Cerebellar nuclear complex (tissue), 1 donor: Measurements from ENCODE around the gene RAB6D.
"Not testable (repeated sequence)": the region's sequence is repeated elsewhere in the genome, so short reads cannot be mapped to it uniquely, and the experiment has no call there.

Experiments used
- DNase-seq, 2 experiments: peaks; one replicate each; lab custom pipeline; 2025; lab: John Stamatoyannopoulos, UW

The RAB6D gene

DNA sequence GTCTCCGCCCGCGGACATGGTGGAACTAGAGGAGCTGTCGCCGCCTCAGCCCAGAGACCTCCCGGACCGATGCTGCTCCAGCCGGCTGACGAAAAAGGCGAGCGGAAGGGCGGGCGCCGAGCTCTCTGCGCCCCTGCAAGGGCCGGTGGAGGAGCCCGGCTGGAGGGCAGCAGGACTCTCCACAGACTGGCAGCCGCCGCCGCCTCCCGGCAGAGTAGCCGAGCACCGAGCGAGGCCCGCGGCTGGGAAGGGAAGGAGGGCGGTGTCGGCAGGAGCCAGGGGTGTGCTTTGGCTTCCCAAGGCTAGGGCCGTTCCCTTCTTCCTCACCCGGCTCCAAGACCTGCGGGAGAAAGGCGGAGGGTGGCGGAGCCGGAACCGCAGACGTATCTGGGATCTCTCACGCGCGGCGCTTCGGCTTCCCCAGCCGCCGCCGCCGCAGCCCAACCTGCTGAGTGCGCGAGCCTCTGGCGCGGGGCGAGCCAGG lies at the start of gene RAB6D:
Gene RAB6D, minus strand, starts transcription at position 466 of the 484 bp plus-strand sequence. Its CDS starts 448 bp downstream, at position 18.
- not testable (repeated sequence) for DNase-seq

DNA sequence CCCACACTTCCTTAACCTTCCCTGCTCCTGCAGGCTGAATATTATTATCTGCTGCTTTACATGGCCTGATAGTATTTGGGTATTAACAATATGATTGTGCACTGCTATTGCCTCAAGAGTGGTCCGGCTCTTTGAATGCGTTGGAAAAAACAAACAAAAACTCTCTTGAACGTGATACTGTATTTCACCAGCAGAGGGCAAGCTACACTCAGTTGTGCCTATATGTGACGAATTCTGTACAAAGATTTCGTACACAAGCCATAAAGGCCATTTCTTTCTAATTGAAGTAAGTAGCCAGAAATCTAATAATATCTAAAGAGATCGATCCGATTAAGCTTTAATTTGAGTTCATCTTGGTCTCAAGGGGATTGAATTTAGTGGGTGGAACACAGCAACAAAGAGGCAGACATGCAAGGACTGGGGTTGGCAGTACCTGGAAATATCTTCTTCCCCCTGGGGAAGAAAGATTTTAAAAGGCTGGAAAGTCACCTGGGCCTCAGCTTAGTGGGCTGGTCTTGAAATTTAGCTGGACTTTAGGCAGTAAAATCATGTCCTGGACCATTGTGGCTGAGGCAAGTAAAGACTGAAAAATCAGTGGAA lies 49.3 kb upstream of the RAB6D start:
- DNase-seq, result peak in 1 of 2 experiments; percentile 1

DNA sequence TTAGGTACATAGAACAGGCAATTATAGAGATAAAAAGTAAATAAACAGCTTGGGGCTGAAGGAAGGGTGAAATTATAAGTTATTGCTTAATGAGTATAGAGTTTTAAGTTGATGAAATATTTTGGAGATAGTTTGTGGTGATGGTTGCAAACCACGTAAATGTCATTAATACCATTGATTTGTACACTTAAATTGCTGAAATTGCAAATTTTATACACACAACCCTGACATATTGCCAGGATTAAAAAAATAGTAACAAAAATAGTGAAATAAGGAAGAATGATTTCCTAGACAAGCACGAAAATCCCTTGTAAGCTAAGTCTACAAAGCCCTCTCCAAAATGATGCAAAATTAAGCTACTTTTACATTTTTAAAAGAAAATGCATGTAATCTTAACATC lies 46.2 kb upstream of the RAB6D start:
- no peak for DNase-seq

DNA sequence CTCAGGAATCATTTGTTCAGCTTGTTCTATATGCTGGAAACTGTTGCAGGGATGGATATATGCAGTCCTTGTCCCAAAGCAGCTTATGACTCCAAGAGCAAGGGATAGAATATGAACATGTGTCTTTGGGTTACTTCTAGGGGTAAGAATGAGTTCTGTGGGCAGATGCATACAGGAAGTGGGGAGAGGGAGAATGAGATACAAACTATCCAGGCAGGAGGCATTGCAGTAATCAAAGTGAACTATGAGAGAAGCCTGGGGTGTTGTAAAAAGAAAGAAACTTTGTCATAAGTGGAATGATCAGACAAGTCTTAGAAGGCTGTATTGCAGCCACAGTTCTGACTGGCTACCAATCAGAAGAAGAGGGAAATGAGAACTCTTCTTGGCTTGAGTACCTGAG lies 44.8 kb upstream of the RAB6D start:
- no peak for DNase-seq

- no peak for DNase-seq
These were observed 44.2 kb upstream of the RAB6D start for GRCh38 chr2:131408207-131408606.

- DNase-seq, result no peak
These were observed 40.8 kb upstream of the RAB6D start for GRCh38 chr2:131404753-131405152.

DNA sequence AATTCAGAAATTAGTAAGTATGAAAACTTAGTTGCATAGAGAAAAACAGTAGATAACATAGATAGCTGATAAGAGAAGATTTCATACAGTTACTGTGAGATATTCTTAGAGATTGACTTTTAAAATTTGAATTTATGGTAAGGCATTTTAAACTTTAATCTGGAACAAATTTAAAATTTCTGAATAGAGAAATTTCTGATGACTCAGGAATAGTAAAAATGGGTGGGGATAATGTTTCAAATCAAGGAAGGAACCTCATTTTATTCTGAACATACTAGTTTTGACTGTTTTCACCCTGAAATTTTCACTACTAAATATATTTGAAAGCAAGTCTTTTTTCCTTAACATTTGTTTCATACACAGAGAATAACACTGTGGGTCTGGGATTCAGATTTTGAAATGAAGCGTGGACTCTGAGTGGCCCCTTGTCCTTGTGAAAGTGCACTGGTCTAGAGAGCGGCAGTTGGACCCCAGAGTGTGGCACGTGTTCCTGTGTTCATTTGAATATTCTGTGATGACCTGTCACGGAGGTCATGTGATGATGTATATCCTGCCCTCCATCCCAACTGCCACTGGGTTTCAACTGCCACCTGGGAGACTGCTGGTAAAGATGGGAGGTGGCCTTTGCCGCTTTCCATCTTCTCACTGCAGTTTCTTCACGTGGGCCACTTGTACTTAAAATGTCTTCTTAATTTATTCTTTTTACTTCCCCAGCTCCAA lies 38.5 kb upstream of the RAB6D start:
- no peak for DNase-seq

GRCh38 chr2:131400849-131401248 lies 36.9 kb upstream of the RAB6D start:
- DNase-seq, result no peak

DNA sequence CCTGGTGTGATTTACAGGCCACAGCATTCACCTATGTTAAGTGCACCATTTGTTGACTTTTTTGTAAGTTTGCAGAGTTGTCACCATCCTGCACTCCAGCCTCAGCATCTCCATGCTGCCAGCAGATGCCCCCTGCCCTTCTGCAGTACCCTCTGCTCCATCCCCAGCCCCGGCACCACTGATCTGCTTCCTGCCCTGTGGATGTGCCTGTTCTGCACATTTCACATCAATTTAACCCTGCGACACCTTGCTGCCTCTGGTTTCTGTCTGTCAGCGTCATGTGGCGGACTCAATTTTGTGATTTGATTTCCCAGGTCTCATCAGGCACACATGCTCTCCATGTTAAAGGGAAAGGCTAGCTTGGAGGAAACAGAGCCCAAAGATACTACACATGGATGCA lies 36.5 kb upstream of the RAB6D start:
- DNase-seq, result not testable (repeated sequence)

GRCh38 chr2:131396209-131396608 lies 32.2 kb upstream of the RAB6D start:
- DNase-seq, result not testable (repeated sequence)

DNA sequence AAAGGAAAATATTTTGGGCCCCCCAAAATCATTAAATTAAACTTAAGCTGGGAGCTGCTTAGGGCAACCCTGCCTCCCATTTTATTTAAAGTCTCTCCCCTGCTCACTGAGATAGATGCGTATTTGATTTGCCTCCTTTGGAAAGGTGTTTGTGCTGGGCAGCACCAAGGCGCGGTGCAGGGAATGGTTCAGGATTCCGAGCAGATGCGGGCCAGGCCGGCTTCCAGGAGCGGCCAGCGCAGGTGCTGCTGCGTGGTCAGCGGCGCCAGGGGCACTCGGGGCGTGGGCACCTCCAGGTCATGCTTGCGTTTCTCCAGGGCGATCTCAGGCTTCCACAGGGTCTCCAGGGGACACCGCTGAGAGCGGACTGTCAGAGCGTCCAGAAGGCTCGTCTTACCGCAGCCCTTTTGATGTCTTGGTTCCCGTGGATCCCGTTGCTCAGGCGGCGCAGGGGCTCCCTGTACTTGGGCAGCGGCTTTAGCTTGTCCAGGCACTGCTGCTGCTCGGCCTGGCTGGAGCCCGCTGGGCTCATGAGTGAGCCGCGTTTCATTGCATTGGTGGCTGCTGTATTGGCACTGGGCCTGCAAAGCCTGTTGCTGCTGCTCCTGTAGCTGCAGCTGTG lies 31.2 kb upstream of the RAB6D start:
- DNase-seq, result not testable (repeated sequence)

GRCh38 chr2:131394147-131394931 lies 30.4 kb upstream of the RAB6D start:
- DNase-seq, result no peak

DNA sequence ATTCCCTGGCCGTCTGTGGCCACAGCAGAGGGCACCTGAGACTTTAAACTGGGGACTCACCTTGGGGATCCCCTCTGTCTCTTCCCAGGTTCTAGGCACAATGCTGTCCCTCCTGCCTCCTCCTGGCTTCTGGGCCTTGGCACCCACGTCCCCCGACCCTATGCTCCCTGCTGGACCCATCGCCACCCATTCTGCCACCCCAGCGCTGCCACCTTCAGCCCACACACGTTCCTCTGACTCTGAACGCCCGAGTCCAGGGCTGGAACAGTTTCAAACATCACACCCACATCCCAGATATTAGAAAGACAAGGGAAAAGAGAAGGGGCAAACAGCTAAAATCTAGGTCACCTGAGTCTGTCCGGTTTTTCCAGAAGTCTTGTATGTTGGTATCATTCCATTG lies 28.0 kb upstream of the RAB6D start:
- DNase-seq, result not testable (repeated sequence)

GRCh38 chr2:131391471-131391870 lies 27.5 kb upstream of the RAB6D start:
- not testable (repeated sequence) for DNase-seq

DNA sequence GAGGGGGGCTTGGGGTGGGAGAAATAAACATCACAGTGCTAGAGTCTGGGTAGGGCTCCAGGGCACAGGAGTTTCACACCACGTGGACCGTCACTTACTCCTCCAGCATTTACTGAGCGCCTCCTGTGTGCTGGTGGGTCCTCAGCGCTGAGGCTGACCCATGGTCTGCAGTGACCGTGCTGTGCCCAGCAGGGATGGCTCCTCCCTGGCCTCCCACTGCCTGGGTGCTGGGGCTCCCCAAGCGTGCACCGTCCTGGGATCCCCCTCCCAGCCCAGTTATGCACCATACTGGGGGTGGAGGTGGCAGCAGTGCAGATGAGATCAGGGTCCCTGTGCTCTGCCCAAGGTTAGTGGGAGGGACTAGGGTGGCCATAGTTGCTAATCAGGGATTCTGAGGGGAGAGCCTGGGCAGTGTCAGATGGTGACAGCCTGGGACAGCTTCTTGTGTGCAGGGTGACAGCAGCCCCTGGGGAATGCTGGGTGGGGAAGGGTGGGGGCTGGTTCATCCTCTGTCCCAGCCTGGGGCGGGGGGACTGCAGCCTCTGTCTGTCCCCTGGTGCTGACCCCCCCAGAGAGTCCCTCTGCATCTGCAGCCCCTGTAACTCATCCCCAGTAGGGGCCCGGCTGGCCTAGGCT lies 26.6 kb upstream of the RAB6D start:
- DNase-seq, result not testable (repeated sequence)

DNA sequence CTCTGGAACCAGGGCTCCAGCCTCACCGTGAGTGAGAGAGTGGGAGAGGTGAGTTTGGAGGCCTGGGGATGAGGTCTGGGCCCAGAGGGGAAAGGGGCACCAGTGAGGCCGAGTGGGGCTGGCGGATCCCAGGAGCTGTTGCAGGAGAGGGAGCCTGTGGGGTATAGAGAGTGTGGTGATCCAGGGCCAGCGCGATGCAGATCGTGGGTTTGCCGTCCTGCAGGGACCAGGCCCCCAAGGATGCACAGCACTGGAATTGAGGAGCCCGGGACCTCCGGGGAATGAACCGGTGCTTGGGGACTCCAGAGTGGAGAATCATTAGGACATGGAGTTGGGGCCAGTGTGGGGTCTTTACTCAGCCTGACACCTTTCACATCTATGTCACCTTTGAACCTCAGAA lies 25.7 kb upstream of the RAB6D start:
- no peak for DNase-seq

DNA sequence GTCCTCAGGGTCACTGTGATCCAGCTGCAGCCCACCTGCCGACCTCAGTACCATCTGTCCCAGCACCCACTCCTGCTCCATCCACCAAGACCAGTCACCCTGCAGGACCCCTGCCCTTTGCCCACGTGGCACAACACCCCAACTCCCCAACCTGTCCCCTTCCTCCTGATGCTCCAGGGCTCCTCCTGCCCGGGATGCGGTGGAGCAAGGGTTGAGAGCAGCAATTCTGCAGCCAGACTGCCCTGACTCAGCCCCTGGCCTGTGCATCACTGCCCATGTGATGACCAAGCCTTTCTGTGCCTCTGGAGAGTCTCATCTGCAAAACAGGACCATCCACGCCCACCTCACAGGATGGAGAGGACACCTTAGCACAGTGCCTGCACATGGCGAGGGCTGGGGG lies 24.9 kb upstream of the RAB6D start:
- not testable (repeated sequence) for DNase-seq

DNA sequence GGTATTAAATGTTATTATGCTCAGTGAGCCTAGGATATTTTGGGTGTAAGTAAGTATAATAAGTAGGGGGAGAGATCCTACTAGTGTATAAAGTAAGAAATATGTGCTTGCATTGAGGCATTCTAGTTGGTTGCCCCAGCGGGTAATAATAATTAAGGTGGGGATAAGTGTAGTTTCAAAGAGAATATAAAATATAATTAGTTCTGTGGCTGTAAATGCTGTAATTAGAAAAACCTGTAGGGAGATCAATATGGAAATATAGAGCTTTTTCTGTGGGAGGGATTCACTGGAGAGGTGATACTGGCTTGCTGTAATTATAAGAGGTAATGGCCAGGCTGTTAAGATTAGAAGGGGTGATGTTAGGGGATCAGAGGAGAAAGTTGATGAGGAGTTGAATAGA lies 9.1 kb upstream of the RAB6D start:
- DNase-seq, result not testable (repeated sequence)

DNA sequence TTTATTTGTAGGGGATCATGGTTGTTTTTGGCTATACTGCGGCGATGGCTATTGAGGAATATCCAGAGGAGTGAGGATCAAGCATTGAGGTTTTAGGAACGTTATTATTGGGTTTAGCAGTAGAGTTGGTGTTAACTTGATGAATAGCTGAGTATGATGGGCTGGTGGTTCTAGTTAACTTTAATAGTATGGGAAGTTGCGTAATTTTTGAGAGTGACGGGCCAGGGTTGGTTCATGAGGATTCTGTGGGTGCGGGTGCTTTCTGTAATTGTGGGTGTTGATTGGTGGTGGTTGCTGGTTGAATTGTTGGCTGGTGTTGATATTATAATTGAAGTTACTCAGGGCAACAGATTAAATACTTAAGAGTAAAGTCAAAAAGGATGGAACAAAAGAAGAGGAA lies 6.0 kb upstream of the RAB6D start:
- no peak for DNase-seq

GRCh38 chr2:131368493-131369066 lies 4.6 kb upstream of the RAB6D start:
- not testable (repeated sequence) for DNase-seq

- DNase-seq, result no peak
These were observed 3.4 kb upstream of the RAB6D start for GRCh38 chr2:131367352-131367751.
